Activated CD4-positive, alpha-beta T cell treated with anti-CD3 and anti-CD28 coated beads, Interleukin-2, amount 50 U/mL, for 48 hours (primary cell): ENCODE data around the gene SMURF2.

Source experiments
- DNase-seq, 2 experiments: peaks; one replicate each; pipeline ENCODE4 v3.0.0-alpha.2; 2020

SMURF2 gene

DNA sequence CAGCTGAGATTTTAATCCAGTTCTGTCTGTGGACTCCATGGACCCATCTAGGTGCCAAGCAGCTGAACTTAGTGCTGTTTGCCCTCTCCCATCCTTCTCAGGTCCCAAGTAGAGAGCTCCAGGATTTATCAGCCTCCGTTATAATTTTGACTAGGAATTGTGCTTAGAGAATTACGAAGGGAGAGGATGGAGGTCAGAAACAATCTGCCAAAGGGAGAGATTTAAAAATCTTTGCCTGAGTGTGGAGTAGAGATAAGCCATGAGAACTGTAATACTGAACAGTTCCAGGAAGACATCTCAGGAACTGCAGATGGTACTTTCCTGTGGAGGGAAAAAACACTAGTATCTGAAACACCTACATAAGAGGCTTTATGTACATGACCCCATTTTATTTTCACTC, 128.3 kb downstream of the SMURF2 start:
- DNase-seq = no peak

GRCh38 chr17:64532409-64532808, 129.7 kb downstream of the SMURF2 start:
- no peak for DNase-seq

- no peak for DNase-seq
These were observed 130.1 kb downstream of the SMURF2 start for GRCh38 chr17:64531955-64532371.

- no peak for DNase-seq
These were observed 132.9 kb downstream of the SMURF2 start for GRCh38 chr17:64529221-64529620.

DNA sequence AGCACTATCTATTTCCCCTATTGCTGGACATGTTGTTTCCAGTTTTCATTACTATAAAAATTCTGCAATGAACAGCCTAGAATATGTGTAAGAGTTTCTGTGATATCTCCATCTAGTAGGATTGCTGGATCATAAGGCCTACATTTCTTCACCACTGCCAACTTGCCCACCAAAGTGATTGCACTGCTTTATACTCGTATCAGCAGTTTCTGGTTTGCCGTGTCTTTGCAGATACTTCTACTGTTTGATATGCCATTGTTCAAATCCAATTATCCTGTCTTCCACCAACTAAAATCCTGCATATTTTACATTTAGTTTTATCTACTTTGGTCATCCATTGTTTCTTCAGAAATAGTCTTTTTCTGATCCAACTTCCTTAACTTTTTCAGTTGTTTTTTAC, 134.2 kb downstream of the SMURF2 start:
- no peak for DNase-seq

DNA sequence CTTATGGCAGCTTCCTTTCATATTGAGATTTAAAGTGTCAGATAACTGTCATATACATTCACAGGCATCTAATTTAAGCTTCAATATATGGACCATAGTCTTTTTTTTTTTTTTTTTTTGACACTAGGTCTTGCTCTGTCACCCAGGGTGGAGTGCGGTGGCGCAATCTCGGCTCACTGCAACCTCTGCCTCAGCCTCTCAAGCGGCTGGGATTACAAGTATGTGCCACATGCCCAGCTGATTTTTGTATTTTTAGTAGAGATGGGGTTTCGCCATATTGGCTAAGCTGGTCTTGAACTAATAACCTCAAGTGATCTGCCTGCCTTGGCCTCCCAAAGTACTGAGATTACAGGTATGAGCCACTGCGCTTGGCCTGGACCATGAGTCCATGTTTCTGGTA, 141.7 kb downstream of the SMURF2 start:
- DNase-seq = no peak

- DNase-seq = no peak
These were observed 142.5 kb downstream of the SMURF2 start for GRCh38 chr17:64519601-64520000.

DNA sequence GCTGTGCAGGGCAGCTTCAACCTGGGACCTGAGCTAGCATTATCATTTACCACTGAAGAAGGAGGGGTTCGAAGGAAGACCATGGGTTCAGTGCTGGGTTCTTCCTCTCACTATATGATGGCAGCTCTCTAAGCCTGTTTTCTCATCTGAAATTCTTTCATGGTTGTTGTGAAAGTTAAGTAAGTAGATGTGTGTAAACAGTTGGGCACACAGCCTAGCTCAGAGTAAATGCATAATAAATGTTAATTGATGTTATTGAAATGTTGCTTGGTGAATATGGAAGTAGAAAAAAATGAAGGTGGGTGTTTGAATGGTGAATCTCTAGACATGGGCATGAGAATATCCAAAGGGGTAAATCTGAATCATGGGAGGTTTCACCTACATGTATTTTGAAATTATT, 146.3 kb downstream of the SMURF2 start:
- DNase-seq = no peak

- no peak for DNase-seq
These were observed 146.7 kb downstream of the SMURF2 start for GRCh38 chr17:64515419-64515818.

DNA sequence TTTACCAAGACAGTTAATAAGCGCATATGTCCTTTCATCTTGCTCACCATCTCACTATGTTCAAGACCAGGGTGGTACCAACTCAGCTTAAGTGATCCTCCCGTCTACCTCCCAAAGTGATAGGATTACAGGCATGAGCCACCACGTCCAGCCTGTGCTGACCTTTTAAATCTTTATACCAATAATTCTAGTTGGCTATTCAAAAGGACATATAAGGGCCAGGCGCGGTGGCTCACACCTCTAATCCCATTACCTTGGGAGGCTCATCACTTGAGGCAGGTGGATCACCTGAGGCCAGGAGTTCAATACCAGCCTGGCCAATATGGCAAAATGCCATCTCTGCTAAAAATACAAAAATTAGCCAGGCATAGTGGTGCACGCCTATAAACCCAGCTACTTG, 152.9 kb downstream of the SMURF2 start:
- no peak for DNase-seq

- DNase-seq = no peak
These were observed 153.4 kb downstream of the SMURF2 start for GRCh38 chr17:64508683-64509082.

GRCh38 chr17:64507413-64507782, 154.7 kb downstream of the SMURF2 start:
- DNase-seq = peak; percentile 27 to 42

DNA sequence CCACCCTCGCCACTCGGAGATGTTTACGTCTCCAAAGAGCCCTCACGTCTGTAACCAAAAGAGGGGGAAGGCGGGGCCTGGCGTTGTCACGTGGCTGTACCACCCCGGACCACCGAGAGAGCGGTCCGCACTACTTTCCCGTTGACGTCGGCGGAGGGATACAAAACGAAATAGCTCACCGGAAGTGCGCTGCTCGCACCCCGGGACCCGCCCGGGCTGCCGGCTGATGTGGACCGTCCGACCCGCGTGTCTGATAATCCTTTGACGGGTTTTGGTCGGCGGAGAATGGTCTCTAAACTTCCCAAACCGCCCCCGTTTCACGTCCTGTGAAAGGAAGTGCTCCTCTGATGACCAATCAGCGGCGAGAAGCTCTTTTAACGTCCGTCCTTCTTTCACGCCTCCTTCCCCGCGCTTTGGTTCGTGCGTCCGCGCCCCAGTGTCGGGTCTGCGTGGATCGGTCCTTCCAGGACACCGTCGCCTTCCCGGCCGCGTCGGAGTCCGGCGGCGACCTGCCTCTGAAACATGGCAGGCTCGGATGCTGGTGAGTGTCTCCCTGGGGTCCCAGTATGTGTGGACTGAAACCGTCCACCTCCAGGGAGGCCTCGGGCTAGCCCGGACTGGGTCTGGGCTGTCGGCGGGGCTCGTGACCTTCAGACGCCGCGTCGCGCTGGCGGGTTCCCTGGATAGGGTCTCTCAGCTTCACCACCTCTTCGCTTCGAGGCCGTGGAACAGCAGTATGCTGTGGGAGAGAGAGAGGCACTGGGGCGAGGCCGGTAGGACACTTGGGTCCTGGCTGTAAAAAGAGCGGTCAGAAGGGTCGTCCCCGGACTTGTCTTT, 155.3 kb downstream of the SMURF2 start, which contains the start of gene CEP95:
TSS of gene CEP95 (plus strand) at position 402 of the 837 bp plus-strand sequence. CDS start at position 523, 121 bp downstream.
- peak; percentile 95 to 97 for DNase-seq

GRCh38 chr17:64506201-64506575, 155.9 kb downstream of the SMURF2 start, which contains the start of gene DDX5:
Gene DDX5, minus strand, starts transcription at chr17:64506289. Its CDS starts 170 bp downstream, at chr17:64506119.
- DNase-seq = peak; percentile 97 to 98

DNA sequence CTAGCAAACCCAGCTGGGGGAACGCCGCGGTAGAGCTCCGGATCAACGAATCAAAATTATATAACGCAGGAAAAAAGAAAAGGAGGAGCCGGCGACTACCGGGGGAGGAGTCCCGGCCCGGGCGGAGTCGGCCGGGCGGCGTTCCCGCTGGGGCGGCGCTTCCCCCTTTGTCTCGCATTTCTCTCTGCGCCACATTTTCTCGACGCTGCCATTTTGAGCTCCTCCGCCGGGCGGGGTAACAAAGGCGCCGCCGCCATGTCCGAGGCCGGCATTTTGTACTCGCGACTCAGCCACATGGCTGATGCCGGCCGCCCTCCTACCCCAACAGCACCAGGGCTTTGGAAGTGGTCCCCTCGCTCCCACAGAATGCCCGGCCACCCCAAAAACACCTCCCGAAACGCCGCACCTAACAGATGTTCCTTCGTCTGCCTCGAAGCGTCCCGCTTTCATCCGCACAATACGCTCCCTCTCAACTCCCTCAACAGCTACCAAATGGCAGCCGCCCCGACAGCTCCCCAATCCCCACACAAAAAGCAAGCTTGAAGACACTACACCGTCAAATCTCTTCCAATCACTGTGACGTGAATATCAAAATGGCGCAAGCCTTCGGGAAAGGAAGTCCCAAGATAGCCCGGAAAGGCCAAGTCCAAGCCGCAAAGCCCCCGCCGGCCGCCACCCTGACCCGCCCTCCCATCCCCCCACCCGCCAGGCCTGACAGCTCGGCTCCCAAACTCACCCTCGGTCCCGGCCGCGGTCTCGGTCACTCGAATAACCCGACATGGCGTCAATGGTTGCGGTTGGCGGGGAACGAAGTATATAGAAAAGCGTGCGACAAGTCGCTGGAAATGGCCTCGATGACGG, 156.5 kb downstream of the SMURF2 start:
- peak; percentile 82 to 85 for DNase-seq

GRCh38 chr17:64504769-64505339, 157.3 kb downstream of the SMURF2 start:
- no peak for DNase-seq

DNA sequence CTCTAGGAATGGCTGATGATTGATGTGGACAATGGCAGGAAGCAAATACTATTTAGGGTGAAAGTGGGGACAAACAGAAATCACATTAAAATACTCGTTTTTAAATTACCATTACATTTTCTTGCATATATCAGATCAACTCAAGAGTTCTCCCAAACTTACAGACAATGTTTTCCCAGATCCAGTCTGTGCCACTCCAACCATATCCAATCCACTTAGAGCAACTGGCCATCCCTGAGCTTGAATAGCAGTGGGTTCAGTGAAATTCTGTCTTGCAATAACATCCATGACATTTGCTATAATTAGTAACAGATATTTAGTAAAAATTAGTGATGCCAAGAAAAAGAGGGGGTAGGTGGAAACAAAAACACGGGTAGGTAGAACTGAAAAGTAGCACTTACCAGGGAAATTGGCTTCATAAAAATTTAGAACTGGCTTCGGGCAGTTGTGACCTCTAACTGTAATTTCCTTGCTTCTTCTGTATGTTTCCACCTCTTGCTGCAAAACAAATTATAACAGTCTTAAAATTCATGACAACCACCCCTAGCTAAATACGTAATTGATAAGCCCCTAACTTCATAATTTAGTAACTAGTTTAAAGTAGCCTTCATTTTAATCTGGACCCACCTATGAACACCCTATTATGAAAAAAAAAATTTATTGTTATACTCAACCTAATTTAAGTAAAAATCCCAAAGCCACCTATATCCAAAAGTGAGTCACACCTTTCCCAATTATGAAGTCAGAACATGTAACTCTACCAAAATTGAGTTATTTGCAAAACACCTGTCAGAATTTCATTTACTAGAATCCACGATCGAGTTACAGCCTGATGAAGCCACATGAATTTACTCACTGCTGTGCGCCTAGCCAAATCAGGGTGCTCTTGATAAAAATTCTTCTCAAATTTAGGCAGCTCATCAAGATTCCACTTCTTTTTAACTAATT, 158.0 kb downstream of the SMURF2 start:
- no peak for DNase-seq

DNA sequence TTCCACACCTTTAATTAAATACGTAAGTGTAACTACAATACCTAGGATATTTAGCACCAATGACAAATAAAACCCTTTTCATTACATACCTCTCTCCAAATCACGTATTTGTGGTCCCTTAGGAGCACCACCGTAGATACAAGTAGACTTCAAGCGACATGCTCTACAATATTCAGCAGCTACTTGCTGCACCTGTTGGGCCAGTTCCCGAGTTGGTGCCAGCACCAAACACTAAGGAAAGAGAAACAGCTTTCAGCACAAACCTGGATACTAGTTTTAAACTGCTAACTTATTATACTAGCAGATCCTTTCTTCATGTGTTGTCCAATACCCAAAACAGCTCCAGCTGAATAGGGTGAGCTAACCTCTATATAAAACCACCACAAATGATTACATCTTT, 158.8 kb downstream of the SMURF2 start:
- DNase-seq = no peak

GRCh38 chr17:64502809-64503208, 159.3 kb downstream of the SMURF2 start:
- no peak for DNase-seq

GRCh38 chr17:64502021-64502420, 160.1 kb downstream of the SMURF2 start:
- no peak for DNase-seq

DNA sequence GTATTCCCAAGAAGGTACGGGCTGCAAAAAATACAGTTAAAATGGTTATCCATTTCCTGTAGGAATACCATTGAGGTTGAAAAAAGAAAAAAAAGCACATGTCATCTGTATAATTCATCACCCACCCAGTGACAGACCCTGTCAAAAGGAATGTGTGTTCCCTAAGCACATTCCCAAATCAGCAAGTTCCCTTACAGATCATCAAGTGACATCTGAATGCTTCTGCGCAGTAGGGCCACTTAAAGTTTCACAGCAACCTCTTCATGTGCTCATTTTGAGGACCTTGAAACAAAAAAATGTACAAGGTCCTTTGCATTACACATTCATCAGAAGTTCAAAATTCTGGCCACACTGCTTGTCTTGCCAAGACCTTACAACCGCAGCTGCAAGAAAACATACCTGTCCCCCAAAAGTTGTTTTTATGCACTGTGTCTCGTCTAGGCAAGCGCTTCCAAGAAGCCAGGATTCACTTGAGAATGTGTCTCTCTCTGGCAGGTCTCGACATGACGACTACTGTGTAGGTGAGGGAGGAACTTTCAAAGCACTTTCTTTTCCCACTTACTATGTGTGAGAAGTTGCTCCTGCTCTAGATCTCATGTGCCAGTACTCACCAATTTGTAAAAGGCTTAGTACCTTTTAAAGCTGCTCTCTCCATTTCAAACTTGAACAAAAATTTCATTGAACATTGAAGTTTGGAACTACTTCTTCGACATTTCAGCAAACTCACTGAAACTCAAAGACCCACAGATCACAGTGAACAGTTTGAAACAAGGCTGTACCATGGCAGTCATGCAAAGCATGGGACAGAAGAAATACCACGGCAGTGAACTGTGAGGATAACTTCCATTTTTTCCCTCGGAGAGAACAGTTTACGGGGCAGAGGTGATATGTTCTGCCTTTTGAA, 161.0 kb downstream of the SMURF2 start:
- DNase-seq = no peak
